Measurements from ENCODE around the gene SCYL1.
"Not testable (repeated sequence)": the region's sequence is repeated elsewhere in the genome, so short reads cannot be mapped to it uniquely, and the experiment has no call there.

The SCYL1 gene

DNA sequence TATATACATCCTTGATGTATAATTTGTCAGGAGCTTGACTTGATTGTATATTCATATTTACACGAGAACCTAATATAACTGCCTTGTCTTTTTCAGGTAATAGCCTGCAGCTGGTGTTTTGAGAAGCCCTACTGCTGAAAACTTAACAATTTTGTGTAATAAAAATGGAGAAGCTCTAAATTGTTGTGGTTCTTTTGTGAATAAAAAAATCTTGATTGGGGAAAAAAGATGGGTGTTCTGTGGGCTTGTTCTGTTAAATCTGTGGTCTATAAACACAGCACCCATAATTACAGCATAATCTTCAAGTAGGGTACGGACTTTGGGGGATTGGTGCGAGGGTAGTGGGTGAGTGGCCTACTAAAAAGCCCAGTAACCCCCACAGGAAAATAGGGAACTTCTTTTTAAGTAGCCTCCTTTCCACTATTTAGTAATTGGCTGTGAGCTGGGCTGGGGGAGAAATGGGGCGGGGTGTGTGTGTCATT is 18.6 kb upstream of the SCYL1 start:
- DNase-seq (ENCODE audit: low read depth) = no peak

DNA sequence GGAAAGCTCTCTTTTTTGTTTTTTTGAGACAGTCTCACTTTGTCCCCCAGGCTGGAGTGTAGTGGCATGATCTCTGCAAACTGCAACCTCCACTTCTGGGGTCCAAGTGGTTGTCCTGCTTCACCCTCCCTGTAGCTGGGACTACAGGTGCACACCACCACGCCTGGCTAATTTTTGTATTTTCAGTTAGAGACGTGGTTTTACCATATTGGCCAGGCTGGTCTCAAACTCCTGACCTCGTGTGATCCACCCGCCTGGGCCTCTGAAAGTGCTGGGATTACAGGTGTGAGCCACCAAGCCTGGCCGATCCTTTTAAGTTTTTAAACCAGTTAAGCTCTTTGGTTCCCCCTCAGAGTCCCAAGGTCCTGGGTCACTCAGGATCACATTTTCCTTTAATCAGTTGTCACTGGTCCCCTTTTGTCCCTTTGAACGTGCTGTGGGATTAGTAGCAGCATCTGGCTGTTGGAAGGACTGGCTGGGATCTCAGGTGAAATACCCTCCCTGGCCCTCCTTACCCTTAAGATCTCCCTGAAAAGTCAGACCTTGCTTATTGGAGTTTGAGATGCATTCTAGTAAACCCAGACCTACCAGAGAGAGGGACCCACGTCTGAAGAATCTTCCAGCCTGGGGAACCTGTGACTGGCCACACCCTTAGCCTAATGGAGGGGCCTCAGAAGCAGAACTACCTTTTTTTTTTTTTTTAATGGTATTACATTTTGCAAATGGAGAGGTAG is 17.9 kb upstream of the SCYL1 start:
- peak; percentile 92 for DNase-seq (ENCODE audit: low read depth)

DNA sequence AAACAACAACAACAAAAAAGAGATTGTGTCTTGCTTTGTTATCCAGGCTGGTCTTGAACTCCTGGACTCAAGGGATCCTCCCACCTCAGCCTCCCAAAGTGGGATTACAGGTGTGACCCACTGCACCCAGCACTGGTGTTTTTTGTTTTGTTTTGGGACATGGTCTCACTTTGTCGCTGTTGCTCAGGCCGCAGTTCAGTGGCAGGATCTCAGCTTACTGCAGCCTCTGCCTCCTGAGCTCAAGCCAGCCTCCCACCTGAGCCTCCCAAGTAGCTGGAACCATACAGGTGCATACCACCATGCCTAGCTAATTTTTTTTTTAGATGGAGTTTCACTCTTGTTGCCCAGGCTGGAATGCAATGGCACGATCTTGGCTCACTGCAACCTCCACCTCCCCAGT is 12.6 kb upstream of the SCYL1 start:
- not testable (repeated sequence) for DNase-seq (ENCODE audit: low read depth)

DNA sequence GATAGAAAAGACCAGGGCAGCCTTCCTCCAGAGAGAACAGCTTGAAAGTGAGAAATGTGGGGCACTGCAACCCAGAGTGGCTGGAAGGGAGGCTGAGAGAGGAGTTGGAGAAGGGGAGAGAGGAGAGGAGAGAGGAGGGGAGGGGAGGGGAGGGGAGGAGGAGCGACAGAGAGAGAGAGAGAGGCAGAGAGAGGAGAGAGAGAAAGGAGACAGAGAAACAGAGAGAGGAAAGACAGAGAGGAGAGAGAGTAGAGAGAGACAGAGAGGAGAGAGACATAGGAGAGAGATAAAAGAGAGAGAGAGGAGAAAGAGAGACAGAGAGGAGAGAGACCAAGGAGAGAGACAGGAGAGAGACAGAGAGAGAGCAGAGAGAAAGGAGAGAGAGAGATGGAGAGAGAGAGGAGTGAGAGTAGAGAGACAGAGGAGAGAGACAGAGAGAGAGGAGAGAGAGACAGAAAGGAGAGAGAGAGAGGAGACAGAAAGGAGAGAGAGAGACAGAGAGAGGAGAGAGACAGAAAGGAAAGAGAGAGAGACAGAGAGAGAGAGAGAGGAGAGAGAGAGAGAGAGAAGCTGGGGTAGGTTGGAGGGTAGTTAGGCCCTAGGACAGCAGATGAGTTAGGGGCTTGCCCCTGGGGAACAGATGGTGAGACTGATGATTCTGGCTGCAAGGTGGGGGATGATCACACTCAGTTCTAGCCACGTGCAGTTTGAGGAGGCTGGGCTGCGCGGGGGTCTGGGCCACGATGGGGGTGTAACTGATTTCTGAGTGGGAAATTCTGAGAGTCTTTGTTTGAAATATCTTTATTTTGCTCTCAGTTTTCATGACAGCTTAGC is 8.5 kb upstream of the SCYL1 start:
- DNase-seq (ENCODE audit: low read depth) = no peak

DNA sequence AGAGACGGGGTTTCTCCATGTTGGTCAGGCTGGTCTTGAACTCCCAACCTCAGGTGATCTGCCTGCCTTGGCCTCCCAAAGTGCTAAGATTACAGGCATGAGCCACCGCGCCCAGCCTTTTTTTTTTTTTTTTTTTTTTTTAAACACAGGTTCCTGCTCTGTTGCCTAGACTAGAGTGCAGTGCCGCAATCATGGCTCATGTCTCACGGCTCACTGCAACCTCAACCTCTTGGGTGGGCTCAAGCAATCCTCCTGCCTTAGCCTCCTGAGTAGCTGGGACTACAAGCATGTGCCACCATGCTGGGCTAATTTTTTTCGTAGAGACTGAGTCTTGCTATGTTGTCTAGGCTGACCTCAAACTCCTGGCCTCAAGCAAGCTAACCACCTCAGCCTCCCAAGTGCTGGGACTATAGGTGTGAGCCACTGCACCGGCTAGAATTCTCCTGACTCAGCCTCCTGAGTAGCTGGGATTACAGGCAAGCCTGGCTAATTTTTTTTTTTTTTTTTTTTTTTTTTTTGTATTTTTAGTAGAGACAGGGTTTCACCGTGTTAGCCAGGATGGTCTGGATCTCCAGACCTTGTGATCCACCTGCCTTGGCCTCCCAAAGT is 5.8 kb upstream of the SCYL1 start:
- DNase-seq (ENCODE audit: low read depth) = not testable (repeated sequence)

DNA sequence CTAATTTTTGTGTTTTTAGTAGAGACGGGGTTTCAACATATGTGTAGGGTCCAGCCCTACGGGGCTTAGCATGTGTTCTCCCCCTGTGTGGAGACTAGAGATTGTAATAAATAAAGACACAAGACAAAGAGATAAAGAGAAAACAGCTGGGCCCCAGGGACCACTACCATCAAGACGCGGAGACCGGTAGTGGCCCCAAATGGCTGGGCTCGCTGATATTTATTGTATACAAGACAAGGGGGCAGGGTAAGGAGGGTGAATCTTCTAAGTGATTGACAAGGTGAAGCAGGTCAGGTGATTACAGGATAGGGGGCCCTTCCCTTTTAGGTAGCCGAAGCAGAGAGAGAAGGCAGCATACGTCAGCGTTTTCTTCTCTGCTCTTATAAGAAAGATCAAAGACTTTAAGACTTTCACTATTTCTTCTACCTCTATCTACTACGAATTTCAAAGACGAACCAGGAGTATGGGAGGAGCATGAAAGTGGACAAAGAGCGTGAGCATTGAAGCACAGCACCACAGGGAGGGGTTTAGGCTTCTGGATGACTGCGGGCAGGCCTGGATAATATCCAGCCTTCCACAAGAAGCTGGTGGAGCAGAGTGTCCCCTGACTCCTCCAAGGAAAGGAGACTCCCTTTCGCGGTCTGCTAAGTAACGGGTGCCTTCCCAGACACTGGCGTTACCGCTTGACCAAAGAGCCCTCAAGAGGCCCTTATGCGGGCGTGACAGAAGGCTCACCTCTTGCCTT is 2.9 kb upstream of the SCYL1 start:
- DNase-seq (ENCODE audit: low read depth) = not testable (repeated sequence)

DNA sequence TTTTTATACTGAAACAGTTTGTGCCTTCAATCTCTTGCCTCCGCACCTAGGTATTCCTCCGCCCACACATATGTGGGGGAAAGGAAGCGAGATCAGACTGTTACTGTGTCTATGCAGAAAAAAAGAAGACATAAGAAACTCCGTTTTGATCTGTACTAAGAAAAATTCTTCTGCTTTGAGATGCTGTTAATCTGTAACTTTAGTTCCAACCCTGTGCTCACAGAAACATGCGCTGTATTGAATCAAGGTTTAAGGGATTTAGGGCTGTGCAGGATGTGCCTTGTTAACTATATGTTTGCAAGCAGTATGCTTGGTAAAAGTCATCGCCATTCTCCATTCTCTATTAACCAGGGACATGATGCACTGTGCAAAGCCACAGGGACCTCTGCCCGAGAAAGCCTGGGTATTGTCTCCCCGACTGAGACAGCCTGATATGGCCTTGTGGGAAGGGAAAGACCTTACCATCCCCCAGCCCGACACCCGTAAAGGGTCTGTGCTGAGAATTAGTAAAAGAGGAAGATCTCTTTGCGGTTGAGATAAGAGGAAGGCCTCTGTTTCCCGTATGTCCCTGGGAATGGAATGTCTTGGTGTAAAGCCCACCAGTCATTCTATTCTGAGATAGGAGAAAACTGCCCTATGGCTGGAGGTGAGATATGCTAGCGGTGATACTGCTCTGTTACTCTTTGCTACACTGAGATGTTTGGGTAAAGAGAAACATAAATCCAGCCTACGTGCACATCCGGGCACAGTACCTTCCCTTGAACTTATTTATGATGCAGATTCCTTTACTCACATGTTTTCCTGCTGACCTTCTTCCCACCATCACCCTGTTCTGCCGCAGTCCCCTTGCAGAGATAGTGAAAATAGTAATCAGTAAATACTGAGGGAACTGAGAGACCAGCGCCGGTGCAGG is 1.9 kb upstream of the SCYL1 start:
- peak; percentile 42 for DNase-seq (ENCODE audit: low read depth)

DNA sequence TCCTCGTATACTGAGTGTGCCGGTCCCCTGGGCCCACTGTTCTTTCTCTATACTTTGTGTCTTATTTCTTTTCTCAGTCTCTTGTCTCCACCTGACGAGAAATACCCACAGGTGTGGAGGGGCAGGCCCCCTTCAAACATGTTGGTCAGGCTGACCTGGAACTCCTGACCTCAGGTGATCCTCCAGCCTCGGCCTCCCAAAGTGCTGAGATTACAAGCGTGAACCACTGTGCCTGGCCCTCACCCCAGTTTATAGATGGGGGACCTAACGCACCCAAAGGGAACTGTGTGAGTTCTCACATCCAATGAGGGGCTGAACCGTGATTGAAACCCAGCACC is 1.3 kb upstream of the SCYL1 start:
- not testable (repeated sequence) for DNase-seq (ENCODE audit: low read depth)

DNA sequence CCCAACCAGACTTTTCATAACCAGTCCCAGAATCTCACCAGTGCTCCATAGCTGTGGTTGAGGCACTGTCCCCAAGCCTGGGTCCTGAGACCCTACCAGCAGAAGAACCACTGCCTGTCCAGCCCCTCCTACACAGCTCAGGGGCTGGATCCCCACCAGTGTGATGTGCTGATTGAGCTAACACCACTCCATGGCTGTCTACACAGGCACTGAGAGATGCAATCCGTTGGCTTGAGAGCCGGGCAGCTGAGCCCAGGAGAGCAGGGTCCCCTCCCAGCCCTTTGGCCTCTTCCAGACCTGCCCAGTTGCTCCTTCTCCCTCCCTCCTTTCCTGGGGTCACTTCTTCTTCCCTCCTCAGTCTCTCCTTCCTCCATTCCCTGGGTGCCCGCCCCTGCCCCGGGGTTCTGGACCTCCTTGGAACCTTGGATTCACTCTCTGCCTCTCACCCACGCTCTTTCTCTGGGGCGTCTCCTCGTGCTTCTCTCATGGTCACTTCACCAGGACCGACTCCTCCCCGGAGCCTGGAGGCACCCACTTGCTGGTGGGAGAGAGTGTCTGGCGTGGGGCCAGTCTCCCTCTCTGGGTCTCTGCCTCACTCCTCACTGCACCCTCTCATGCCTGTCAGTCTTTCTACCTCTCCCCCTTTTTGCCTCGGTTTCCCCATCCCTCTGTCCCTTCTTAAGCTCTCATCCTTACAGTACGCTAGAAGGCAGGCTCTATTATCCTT is 706 bp upstream of the SCYL1 start:
- DNase-seq (ENCODE audit: low read depth) = no peak

DNA sequence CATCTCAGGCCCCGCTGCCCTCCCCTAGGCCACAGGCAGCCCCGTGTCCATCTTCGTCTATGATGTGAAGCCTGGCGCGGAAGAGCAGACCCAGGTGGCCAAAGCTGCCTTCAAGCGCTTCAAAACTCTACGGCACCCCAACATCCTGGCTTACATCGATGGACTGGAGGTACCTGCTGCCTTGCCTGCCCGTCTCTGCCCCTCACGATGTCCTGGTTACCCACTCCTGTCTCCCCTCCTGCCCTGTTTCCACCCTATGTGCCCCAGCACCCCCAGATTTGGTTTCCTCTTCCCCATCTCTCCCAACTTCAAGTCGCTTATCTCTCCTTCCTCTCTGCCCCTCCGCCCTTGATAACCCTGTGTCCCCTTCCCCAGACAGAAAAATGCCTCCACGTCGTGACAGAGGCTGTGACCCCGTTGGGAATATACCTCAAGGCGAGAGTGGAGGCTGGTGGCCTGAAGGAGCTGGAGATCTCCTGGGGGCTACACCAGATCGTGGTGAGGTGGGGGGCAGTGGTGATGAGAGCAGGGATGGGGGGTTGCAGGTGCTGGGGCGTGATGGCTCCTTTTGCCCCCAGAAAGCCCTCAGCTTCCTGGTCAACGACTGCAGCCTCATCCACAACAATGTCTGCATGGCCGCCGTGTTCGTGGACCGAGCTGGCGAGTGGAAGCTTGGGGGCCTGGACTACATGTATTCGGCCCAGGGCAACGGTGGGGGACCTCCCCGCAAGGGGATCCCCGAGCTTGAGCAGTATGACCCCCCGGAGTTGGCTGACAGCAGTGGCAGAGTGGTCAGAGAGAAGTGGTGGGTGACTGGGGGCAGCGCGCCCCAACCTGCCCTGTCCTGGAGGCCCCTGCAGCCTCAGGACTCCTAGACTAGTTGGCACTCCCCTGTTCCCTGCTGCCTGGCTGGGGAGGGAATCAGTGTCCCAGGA is 930 bp downstream of the SCYL1 start:
- peak; percentile 32 for DNase-seq (ENCODE audit: low read depth)

DNA sequence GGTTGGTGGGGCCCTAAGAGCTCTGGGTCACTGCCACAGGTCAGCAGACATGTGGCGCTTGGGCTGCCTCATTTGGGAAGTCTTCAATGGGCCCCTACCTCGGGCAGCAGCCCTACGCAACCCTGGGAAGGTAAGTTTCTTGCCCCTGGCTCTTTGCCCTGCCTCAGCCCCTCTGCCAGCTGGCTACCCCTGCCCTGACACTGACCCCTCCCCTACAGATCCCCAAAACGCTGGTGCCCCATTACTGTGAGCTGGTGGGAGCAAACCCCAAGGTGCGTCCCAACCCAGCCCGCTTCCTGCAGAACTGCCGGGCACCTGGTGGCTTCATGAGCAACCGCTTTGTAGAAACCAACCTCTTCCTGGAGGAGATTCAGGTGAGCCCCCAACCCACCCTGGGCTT is 1.9 kb downstream of the SCYL1 start:
- no peak for DNase-seq (ENCODE audit: low read depth)

DNA sequence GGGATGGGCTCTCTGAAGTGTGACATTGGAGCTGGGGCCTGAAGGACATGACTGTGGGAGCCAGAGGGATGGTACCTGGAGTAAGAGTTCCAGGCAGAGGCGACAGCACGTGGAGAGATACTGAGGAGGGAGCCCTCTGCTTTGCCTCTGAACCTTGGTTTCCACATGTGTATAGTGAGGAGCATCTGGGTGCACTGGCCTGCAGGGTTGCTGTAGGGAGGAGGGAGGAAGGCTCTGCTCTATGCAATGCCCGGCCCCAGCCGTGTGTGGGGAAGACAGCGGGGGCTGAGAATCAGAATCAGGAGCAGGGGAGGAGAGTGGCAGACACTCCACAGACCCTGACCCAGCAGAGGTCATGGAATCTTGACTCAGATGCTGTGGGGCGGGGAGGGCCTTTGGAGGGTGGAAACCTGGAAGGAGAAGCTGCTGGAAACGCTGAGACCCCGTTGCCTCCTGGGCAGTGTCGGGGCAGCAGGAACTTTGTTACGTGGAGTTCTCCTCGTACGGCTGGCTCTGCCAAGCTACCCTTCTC is 4.0 kb downstream of the SCYL1 start:
- DNase-seq (ENCODE audit: low read depth) = no peak

DNA sequence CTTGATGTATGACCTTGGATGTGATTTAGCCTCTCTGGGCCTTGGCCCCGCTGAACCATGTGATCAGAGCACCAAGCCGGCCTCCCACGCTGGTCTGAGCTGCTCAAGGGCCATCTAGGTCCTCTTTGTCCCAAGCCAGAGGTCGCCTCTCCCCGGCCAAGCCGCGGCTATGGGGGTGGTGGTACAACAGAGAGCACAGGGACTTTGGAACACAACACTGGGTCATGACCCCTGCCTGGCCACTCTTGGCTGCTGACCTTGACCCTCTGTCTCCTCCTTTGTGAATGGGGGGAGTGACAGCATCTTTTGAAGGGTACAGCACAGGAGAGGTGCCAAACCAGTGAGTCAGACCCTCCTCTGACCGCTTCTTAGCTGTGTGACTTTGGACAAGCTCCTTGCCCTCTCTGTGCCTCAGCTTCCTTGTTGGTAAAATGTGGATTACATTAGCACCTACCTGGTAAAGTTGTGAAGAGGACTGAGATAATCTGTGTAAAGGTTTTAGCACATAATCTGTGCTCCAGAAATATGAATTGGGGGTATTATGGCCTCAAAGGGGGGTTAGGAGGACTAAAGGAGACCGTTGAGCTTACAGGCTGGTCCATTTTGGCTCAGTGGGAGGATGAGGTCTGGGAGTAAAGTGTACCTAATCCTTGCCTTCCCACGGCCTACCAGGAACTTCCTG is 4.7 kb downstream of the SCYL1 start:
- DNase-seq (ENCODE audit: low read depth) = no peak

DNA sequence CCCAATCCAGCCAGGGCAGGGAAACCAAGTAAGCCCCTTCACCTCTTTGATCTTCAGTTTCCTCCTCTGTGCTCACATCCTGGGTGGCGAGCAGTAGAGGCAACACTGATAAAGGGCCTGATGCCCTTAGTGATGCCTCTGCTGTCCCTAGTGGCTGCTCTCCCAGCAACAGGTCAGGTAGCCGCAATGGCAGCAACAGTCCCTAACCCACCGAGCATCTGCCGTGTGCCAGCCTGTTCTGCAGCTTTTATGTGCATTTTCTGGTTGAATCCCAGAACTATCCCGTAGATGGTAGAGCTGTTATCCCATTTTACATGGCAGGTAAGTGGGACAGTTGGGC is 5.2 kb downstream of the SCYL1 start:
- DNase-seq (ENCODE audit: low read depth) = no peak

DNA sequence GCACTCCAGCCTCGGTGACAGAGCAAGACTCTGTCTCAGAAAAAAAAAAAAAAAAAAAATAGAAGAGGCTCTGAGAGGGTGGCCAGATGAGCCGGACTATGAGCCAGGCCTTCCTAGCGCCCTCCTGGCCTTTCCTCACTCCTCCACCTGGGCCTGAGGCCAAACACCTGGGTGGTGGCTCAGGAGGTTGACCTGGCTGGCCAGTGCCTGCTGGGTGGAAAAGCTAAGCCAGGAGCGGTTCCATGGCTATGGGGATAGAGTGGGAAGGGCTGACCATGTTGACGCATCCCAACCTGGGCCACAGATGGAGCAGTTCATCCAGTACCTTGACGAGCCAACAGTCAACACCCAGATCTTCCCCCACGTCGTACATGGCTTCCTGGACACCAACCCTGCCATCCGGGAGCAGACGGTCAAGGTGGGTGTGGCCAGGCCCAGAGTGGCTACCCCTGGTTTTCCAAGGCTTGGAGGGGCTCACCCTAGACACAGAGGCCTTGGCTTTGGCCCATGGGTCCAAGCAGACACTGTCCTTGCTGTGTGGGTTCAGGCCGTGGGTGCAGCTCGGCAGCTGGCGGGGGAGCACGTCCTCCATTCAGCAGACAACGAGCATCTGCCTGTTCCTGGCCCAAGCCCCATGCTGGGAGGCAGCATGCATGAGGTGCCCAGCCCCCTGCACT is 7.6 kb downstream of the SCYL1 start:
- no peak for DNase-seq (ENCODE audit: low read depth)

DNA sequence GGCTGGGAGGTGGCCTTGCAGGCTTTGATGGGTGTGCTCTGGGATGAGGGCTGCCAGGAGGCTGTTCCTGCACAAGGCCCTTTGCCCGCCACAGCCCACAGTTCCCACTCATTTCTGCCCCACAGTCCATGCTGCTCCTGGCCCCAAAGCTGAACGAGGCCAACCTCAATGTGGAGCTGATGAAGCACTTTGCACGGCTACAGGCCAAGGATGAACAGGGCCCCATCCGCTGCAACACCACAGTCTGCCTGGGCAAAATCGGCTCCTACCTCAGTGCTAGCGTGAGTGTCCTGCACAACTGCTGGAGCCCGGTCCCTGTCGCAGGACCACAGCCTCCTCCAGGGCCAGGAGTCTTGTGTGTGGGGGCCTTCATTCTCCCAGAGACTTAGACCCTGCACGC is 10.2 kb downstream of the SCYL1 start:
- no peak for DNase-seq (ENCODE audit: low read depth)

DNA sequence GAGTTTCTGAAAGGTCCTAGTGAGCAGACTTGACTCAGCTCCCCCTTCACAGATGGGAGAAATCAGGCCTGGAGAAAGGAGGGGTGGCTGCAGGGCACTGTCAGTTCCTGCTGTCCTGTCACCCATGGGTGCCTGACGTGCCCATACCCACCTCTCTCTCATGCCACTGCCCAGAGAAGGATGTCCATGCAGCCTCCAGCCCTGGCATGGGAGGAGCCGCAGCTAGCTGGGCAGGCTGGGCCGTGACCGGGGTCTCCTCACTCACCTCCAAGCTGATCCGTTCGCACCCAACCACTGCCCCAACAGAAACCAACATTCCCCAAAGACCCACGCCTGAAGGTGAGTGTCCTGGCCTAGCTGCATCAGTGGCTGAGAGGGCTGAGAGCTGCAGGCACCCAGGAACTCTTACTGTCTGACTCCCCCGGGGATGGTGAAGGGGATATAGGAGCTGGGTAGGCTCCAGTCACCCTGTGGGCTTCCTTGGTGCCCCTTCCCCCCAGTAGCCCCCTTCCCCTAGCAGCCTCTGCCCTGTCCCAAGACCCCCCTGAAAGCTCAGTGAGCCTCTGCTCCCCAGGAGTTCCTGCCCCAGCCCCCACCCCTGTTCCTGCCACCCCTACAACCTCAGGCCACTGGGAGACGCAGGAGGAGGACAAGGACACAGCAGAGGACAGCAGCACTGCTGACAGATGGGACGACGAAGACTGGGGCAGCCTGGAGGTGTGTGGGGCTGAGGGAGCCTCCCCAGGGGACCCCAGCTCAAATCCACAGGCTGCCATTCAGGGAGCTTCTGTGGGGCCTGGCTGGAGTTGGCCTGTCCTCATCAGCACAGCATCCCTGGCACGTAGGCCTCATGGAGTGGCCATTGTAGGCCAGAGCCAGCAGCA is 11.8 kb downstream of the SCYL1 start:
- DNase-seq (ENCODE audit: low read depth) = no peak
